ENCODE measurements around the gene GABRG2.

Gene GABRG2

GRCh38 chr5:162067655-162068411 is at the start of gene GABRG2:
TSS of gene GABRG2 (plus strand) at chr5:162067773. CDS start at chr5:162068000, 227 bp downstream.
- no peak for TF ChIP-seq CTCF (IDR thresholded peaks at IDR 0.05)

- no peak for TF ChIP-seq CTCF (IDR thresholded peaks at IDR 0.05)
These were observed 42.3 kb upstream of the GABRG2 start for GRCh38 chr5:162025312-162025711.

GRCh38 chr5:162026803-162027202 is 40.8 kb upstream of the GABRG2 start:
- no peak for TF ChIP-seq CTCF (IDR thresholded peaks at IDR 0.05)

- TF ChIP-seq CTCF (IDR thresholded peaks at IDR 0.05), result no peak
These were observed 30.1 kb upstream of the GABRG2 start for GRCh38 chr5:162037431-162037830.

GRCh38 chr5:162047279-162047678 is 20.3 kb upstream of the GABRG2 start:
- TF ChIP-seq CTCF (IDR thresholded peaks at IDR 0.05), result no peak

- TF ChIP-seq CTCF (IDR thresholded peaks at IDR 0.05), result no peak
These were observed 14.9 kb upstream of the GABRG2 start for GRCh38 chr5:162052676-162053075.

GRCh38 chr5:162067162-162067561 is 411 bp upstream of the GABRG2 start:
- no peak for TF ChIP-seq CTCF (IDR thresholded peaks at IDR 0.05)

- no peak for TF ChIP-seq CTCF (IDR thresholded peaks at IDR 0.05)
These were observed 839 bp downstream of the GABRG2 start for GRCh38 chr5:162068412-162068811.

All from LNCAP (cell line).